Activated CD4-positive, alpha-beta T cell treated with anti-CD3 and anti-CD28 coated beads, Interleukin-2, amount 50 U/mL, for 16 hours (primary cell): ENCODE results near the gene TMEM141.
"Not testable (repeated sequence)": the region's sequence is repeated elsewhere in the genome, so short reads cannot be mapped to it uniquely, and the experiment has no call there.

Experiments
- DNase-seq: peaks from one replicate; pipeline ENCODE4 v3.0.0-alpha.2; 2020

The TMEM141 gene

DNA sequence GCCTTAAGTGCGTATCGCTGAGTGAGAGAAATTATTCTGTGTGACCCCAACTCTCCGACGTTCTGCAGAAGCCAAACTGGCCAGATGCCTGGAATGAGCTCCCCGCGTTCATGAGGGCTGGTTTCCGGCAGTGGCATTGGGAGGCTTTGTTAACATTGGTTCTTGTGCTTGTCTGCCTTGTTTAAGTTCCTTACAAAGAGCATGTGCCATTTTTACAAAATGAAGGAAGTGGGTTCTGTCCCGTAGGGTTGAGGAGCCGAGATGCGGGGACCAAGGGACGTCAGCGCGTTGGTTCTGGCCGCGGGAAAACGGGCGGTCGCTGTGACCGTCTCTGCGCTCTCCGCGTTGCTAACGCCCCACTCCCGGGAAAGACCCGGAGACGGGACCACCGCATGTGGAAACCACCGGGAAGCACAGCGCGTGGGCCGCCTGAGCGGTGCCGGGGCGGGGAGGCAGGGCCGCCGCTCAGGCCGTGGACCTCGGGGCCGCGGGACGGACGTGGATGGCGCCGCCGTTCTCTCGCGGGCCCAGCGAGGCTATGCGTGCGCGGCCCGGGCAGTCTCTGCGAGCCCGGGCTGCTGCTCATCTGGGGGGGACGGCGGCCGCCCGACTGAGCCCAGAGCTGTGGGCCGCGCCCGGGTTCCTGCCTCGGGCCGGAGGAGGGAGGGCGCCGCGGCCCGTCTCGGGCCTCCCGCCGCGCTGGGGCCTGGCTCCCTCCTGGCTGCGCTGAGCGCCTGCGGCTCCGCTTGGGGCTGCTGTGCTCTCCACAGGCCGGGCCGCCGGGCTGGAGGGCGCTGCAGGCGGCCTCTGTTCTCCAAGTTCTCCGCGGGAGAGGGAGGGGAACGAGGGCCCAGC lies 30.1 kb downstream of the TMEM141 start:
- no peak for DNase-seq

DNA sequence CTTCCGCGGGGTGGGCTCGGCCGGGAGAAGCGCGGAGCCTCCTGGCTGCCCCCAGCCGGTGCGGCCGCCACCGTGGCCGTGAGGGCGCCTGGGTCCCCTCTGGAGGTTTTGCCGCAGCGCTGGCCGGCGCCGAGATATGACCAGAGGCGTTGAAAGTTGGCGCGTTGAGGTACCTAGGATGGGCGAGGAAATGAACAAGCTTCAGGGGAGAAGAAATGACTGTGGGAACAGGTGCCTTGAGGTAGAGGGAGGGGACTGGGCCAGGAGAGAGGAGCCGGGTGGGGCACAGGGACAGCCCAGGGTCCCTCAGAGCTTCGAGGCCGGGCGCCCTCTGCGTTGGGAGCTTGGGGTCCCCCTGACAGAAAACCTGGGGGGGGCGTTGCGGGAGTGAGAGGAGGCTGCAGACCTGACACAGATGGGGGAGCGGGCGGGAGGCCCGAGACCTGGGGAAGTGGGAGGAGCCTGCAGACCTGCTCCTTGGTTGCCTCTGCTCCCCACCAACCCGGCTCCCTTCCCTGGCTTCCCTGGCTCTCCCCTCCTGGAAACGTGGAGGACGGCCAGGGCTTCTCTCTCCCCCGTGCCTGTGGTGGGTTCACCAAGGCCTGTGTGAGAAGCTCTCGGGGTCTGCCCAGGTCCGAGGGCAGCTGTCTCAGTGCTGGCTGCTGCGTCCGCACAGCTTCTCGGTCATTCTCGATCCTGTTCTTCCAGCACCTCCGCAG lies 30.8 kb downstream of the TMEM141 start:
- DNase-seq = no peak

DNA sequence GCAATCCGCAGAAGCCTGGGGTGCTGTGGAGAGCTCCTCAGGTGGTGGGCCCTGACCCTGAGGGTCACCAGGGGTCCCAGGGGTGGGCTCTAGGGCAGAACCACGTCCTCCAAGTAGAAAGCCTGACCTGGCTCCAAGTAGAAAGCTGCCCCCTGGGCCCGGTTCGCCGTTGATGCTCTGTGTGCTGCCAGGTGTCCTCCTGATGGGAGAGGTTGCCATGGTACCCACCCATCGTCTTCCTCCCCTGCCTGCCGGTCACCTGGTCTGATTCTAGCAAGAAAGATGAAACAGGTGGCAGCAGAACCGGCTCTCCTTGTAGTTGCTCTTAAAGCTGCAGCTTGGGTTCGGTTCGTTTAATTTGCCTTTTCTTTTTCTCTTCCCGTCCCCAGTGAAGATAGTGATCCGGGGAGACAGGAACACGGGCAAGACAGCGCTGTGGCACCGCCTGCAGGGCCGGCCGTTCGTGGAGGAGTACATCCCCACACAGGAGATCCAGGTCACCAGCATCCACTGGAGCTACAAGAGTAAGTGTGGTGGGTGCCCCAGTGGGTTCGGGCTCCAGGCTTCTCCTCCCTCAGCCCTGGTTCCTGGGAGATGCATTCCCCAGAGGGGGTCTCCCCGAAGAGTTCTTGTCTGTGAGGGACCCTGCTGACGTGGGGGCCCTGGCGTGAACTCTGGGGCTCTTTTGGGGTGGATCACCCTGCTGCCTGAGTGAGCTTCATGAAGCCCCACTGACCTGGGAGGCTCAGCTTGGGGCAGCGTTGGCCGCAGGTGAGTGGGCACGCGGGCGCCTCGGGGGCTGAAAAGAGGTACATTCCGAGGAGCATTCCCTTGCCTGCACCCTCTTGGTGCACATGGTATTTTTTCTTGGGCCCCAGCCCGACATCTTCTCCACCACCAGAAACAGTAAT lies 32.2 kb downstream of the TMEM141 start:
- DNase-seq = no peak

DNA sequence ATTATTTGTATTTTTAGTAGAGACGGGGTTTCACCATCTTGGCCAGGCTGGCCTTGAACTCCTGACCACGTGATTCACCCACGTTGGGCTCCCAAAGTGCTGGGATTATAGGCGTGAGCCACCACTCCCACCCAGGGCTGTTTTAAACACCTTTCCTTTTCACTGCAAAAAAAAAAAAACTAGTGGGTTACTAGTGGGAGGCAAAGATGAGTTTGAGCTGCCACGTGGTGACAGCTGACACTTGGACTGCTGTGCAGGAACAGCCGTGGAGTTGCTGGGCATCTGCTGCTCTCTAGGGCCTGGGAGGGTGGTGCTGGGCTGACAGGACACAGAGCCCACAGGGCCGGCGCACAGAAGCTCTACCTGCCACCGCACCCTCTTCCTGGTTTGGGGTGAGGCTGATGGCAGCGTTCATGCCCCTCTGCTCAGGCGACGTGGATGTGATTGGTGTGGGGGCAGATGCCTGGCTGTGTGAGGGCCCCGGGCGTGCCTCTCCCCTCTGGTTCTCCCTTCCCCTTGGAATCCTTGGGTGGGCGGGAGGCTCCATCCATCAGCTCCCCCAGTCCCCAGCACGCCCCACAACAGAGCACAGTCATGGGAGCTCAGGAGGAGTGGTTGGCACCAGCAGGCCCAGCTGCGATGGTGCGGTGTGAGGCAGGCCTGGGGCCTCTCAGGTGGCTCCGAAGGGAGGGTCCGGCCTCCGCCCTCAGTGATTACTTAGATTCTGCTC lies 33.5 kb downstream of the TMEM141 start:
- no peak for DNase-seq

DNA sequence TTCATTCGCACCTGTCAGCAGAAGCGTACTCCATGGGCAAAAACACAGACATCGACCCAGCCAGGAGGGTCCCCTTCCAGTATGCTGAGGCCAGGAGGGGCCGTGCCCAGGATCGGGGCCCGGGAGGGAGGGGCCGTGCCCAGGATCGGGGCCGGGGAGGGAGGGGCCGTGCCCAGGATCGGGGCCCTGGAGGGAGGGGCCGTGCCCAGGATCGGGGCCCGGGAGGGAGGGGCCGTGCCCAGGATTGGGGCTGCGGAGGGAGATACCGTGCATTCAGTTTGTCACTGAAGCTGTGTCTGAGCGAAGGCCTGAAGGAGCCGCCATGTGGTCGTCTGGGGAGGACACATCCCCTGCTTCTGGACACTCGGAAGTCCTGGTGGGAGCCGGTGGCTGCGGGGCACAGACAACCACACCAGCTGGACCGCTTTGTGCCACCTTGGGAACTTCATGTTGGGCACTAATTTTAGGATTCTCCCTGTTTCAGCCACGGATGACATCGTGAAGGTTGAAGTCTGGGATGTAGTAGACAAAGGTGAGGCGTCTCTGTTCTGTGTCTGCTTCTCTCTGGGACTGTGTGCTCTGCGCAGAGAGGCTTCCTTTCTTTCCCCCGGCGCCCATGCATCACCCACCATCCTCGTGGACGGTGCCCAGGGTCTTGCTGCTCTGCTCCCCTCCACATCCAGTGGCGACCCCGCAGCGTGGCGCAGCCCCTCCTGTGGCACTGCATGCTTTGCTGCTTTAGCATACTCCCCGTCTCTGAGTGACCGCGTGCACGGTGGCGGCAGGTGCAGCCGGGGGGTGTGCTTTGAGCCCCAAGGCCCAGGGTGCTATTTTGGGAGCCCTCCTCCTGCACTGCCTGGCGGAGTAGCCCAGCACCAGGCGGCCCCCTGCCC lies 34.4 kb downstream of the TMEM141 start:
- DNase-seq = no peak

DNA sequence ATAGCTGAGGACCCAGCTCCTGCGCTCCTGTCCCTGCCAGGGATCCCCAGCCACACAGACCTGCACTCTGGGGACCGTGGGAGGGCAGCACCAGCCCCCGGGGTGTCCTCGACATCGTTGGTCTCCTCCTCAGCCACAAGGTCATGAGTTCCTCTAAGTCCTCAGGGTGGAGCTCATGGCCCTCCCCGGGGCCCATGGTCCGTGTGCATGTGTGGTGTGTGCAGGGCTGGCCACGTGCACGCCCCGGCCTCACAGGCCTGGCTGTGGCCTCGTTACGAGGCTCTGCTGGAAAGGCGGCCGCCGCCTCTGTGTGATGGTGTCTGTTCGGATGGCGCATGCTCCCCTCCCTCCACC lies 35.0 kb downstream of the TMEM141 start:
- no peak for DNase-seq

DNA sequence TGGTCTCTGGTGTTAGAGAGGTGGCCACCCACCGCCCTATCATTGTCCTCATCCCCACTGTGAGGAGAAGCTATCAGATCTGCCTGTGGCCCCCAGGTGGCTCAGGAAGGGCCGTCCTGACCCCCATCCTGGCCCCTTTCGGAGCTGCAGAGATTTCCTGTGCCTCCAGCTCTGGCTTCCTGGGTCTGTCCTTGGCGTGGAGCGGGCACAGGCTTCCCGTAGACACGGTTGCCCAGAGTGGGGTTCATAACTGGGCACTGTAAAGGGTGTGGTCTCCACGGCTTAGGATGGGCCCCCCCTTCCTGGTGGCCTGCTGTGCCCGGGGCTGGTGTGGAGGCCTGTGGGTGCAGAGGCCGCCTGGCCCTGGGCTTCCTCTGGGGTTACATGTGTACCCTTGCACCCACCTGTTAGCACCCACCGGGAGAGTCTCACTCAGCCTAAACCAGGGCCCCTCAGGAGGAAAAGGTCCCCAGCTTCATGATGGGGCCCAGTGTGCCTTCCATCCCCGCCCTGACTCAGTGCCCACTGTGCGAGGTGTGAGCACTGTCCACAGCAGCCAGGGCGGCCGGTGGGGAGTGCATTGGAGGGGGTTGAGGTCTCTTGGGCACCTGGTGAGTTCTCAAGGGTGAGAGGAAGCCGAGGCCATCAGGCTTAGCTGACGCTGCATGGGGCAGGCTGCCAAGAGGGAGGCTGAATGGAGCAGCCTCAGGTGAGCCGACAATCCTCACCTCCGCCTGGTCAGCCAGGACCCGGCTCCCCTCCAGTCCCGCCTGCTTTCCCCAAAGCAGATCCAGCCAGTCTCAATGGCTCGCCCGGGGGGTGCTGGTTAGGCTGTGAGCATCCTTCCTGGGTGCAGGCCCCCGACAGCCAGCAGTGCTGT lies 35.8 kb downstream of the TMEM141 start:
- DNase-seq = no peak

DNA sequence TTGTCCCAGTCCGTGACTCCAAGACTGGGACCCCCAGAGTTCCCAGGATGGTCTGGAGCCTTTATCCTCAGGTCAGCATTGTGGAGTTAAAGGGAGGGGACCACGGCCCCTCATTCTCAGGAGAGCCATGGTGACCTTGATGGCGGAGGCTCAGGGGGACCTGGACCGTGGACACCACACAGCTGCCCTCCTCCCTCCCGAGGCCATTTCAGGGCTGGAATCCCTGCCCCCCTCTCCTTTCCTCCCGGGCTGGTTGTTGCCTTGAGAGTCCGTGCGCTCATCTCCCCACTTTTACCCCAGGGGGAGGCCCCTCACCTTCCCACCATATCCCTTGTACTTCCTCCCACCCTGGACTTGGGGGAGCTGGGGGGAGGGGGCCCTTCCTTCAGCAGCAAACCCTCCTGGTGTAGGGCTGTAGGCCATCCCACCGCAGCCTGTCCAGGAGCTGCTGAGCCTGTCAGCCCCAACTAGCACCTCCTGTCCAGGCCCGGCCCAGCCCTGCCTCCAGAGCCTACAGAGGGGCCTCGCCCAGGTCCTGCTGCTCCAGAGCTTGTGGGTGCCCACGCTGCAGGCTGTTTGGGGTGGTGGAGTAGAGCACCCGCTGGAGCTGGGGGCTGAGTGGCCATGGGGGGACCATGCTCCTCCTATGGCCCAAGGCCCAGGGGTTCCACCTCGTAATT lies 36.8 kb downstream of the TMEM141 start:
- DNase-seq = no peak

DNA sequence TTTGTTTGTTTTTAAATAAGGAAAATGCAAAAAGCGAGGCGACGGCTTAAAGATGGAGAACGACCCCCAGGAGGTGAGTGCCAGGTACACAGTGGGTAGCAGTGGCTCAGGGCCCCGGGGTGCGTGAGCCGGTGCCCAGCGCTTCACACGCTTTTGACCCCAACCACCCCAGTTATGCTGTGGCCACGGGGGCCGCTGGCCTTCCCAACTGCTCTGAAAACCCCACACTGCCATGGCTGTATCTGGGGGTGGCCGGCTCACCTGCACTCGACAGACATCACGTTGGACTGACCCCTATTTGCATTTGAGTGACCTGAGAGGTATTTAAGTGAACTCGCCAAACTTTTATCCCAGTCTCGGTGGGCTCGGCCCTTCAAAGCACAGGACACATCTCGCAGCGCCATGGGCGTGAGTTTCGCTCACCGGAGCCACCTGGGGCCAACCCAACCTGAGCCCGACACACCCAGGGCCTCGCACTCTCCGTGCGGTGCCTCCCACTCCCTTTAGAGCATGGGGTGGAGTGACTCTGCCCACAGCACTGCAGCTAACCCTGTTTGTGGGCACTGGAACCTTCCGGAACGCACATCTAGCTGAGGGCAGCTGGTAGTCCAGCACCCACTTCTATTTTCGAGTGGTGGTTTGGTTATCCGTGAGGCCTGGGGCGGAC lies 37.5 kb downstream of the TMEM141 start:
- no peak for DNase-seq

DNA sequence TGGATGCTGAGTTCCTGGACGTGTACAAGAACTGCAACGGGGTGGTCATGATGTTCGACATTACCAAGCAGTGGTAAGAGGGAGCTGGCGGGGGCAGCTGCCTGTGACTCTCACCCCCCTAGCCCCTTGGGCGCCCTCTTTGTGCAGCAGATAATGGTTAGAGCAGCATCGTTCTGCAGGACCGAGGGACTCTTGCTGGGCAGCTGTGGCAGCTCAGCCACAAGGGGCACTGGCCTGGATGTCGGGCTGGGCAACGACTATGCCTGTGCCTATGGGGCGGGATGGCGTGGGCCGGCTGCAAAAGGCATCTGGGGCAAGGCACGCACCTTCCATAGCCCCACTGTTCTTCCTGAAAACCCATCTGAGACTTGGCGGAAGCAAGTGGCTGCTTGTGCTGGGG lies 38.3 kb downstream of the TMEM141 start:
- no peak for DNase-seq

DNA sequence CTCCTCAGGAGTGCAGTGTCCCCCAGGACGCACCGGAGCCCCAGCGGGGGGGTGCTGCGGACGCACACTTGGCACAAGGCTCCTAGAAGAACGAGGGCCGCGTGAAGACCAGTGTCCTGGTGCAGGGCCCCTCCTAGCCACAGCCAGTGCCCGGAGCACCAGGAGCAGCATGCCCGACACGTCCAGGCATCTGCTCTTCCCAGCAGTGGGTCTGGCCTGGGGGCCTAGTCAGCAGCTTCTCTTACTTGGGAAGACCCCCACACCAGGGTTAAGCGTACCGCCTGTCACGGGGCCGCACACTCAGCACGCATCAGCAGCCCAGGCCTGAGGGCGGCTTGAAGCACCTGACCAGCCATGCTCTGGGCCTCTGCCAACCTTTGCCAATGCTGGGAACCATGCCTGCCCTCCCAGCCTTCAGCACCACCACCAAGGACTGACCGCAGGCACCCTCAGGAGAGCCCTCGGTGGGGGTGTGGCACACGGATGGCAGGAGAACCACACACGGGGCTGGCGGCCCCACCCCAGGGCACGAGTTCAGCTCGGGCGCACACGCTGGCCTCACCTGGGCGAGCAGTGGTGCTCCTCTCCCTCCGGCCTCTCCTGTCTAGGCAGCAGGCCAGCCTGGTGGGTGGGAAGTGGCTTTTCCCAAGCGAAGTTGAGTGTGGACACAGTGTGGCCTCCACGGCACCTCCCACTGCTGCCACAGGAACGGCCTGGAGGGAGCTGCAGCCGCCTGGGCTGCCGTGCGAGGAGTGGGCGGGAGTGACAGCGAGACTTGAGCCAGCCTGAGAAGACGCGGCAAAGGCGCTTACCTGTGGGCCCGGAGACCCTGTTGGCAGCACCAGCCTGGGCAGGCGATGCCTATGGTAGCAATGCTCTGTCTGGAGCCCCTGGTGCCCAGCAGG lies 39.1 kb downstream of the TMEM141 start:
- no peak for DNase-seq

DNA sequence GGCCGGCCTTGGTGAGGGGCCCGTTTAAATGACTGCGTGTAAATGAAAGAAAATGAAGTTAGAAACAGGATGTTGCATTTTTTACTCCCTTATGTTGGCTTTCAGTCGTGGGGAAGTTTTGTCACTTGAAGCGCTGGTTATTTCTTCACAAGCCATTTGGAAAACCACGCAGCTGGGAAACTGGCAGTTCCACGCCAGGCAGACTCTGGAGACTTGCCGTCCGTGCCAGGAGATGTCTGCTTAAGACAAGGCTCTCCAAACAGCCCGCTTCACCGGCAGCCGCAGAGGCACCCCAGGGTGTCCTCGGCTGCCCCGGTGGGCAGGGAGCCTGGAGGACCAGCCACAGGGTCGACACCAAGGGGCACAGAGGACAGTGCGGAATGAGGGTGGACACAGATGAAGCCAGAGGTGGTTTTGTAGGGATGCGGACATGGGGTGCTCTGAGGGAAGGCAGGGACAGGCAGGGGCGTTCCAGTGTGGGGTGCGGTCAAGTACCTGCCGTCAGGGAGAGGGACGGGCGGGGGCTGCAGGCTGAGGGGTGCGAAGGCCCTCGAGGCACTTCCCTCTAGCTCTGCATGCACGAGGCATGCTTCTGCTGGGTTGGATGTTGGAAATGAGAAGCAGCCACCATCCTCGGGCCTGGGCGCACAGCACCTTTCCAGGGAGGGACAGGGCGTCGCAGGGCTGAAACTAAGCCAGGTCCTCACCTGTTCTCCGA lies 40.0 kb downstream of the TMEM141 start:
- no peak for DNase-seq

DNA sequence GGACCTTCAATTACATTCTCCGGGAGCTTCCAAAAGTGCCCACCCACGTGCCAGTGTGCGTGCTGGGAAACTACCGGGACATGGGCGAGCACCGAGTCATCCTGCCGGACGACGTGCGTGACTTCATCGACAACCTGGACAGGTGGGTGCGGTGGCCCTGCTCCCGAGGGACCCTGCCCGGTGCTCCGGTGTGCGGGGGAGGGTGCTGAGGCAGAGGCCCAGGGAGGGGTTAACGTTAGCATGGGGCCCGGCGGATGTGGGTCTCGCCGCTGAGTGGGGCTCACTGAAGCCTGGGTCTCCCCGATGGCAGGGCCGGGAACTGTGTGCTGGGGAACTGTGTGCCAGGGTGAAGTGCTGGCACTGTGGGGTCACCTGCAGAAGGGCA lies 40.6 kb downstream of the TMEM141 start:
- DNase-seq = no peak

DNA sequence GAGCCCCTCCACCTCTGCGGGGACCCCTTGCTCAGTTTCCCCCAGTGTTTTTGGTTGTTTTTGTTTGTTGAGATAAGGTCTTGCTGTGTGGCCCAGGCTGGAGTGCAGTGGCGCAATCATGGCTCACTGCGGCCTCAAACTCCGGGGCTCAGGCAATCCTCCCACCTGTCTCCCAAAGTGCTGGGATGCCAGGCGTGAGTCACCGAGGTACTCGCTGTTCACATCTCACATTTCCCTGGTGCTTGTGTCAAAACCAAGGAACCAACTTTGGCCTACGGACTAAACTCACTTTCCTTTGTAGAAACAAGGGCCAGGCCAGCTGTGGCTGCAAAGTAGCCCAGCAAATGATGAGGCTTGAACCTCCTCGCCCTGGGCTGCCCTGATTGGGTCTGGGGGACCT lies 41.4 kb downstream of the TMEM141 start:
- DNase-seq = no peak

DNA sequence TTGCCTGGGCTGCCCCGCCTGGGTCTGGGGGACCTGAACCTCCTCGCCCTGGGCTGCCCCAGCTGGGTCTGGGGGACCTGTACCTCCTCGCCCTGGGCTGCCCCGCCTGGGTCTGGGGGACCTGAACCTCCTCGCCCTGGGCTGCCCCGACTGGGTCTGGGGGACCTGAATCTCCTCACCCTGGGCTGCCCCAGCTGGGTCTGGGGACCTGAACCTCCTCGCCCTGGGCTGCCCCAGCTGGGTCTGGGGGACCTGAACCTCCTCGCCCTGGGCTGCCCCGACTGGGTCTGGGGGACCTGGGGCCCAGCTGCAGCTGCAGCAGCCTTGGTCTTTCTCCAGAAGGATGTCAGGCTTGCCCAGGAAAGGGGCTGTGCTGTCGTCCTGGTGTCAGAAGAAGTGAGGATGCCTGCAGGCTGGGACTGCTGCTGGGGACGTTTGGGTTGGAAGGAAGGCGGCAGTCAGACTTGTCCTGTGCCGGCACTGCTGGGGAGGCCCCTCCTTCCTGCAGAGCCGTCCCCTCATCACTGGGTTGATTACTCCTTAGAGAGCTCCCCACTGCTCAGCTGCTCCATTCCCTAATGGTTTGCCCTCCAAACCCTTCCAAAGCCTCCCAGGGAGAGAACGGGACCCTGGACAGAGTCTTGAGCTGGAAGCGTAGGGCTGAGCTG lies 42.4 kb downstream of the TMEM141 start:
- DNase-seq = not testable (repeated sequence)

DNA sequence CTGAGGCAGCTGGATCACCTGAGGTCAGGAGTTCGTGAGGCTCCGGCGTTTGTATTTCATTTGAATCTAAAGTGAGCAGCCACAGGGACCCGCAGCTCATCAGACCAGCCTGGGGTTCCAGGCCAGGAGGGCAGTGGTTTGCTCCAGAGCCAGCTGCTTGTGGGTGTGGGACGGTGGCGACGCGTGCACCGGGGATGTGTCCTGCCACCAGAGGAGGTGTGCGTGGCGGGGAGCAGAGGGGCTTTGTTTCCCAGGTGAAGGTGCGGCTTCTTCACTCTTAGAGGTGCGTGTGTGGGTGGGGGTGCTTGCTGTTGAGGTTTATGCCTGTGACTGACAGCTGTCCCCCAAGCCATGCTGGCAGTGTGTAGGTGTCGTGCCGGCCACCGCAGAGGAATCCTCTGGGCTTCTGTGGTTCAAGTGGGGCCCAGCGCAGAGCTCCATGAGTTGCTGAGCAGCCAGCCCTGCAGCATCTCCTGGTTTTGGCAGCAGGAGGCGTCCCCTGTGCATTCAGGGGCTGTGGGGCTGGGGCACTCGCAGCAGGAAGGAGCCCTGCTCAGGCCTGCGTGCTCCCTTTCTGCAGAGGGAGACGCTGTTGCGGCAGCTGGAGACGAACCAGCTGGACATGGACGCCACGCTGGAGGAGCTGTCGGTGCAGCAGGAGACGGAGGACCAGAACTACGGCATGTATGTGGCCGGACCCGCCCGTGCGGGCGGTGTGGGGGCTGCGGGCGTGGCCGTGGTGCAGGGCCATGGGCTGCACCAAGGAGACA lies 44.2 kb downstream of the TMEM141 start:
- no peak for DNase-seq
